Activated naive CD8-positive, alpha-beta T cell treated with anti-CD3 and anti-CD28 coated beads, Interleukin-2, amount 50 U/mL, for 24 hours (primary cell): ENCODE measurements around the gene TPM4.
"Not testable (repeated sequence)": the region's sequence is repeated elsewhere in the genome, so short reads cannot be mapped to it uniquely, and the experiment has no call there.

ENCODE experiments used
- ATAC-seq: fragments of 150-1000 bp; cut with Tn5 transposase; one replicate; pipeline ENCODE4 v1.10.0; 2021
- DNase-seq: peaks from one replicate; pipeline ENCODE4 v3.0.0; 2021
- H3K27ac Mint-ChIP-seq: one replicate; pipeline ENCODE4 v1.8.0; 2021; ENCODE audit warnings: mild to moderate bottlenecking, mixed read lengths
- H3K27me3 Mint-ChIP-seq: one replicate; pipeline ENCODE4 v1.8.0; 2021; ENCODE audit warnings: mixed read lengths
- H3K36me3 Mint-ChIP-seq: one replicate; pipeline ENCODE4 v1.8.0; 2021; ENCODE audit warnings: low read depth, mixed read lengths
- H3K4me1 Mint-ChIP-seq: one replicate; pipeline ENCODE4 v1.8.0; 2021; ENCODE audit warnings: mixed read lengths
- H3K4me3 Mint-ChIP-seq: one replicate; pipeline ENCODE4 v1.8.0; 2021; ENCODE audit warnings: mild to moderate bottlenecking, moderate library complexity, mixed read lengths
- H3K9me3 Mint-ChIP-seq: one replicate; pipeline ENCODE4 v1.8.0; 2021; ENCODE audit warnings: mixed read lengths

Gene TPM4

DNA sequence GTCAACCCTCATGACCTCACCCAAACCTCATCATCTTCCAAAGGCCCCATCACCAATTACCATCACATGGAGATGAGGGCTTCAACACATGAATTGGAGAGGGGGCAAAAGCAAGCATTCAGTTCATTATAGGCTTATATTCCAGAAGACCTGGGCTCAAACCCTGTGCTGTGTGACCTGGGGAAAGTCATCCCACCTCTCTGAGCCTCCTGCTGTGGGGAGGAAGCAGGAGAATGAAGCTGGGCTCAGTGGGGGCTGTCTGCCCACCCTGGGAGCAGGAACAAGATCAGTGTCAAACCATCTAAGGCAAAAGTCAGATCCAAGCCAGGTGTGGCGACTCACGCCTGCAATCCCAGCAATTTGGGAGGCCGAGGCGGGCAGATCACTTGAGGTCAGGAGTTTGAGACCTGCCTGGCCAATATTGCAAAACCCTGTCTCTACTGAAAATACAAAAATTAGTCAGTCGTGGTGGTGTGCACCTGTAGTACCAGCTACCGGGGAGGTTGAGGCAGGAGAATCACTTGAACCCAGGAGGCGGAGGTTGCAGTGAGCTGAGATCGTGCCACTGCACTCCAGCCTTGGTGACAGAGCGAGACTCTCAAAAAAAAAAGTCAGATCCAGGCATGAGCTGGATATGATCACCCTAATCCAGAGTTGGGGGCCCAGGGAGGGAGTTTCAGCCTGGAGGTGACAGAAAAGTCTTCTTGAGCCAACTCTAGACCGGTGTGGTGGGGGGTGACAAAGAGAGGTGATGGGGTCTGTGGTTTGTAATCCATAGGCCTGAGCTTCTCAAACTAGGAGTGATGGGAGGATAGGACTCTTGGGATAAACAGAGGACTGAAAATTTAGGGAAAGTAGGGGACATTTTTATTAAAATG lies 1.6 kb upstream of the TPM4 start:
- H3K4me3 Mint-ChIP-seq: peak overlapping the region; percentile 92

DNA sequence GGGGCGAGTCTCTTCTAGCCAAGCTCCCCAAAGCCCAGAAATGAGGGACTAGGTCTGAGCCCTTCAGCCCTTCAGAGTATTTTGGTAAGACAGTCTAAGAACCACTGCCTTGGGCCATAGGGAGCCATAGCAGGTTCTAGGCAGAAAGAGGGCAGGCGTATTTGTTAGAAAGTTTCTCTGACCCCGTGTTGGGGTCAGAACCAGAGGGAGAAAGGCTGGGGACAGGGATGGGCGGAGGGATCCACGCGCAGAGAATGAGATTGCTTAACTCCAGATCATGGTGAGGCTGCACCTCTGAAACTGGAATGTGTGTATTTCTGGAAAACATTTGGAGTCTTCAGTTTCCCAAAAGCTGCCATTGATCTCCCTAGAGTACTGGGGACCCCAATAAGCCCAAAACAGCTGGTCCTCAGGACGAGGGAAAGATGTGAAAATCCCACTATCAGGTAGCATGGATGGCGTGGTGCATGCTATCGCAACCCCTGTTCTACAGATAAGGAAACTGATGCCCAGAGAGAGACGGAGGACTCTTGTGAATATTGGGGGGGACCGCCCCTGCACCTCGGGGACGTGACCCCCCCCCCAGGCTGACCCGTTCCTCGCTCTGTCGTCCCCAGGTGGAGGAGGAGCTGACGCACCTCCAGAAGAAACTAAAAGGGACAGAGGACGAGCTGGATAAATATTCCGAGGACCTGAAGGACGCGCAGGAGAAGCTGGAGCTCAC lies 703 bp upstream of the TPM4 start:
- H3K4me3 Mint-ChIP-seq: peak overlapping the region; percentile 92
- no peaks in the 10 kb centered on the region for H3K9me3 Mint-ChIP-seq
- H3K4me1 Mint-ChIP-seq: peaks cover 66% of the 10 kb centered on the region
- no peak for DNase-seq
- ATAC-seq: no peak
- H3K27ac Mint-ChIP-seq: peak overlapping the region; percentile 77
- H3K36me3 Mint-ChIP-seq: peaks cover 26% of the 10 kb centered on the region
- H3K27me3 Mint-ChIP-seq: no peaks in the 10 kb centered on the region

More for the DNA sequence above, 1.6 kb upstream of the TPM4 start:
- ATAC-seq: no peak
- H3K4me1 Mint-ChIP-seq: peaks cover 58% of the 10 kb centered on the region
- no peaks in the 10 kb centered on the region for H3K27me3 Mint-ChIP-seq
- H3K9me3 Mint-ChIP-seq: no peaks in the 10 kb centered on the region
- H3K27ac Mint-ChIP-seq: peak overlapping the region; percentile 77
- DNase-seq: no peak
- H3K36me3 Mint-ChIP-seq: peaks cover 19% of the 10 kb centered on the region

- H3K27ac Mint-ChIP-seq: peak overlapping the region; percentile 97
- peak; percentile 45 for DNase-seq
- H3K4me1 Mint-ChIP-seq: peaks cover 79% of the 10 kb centered on the region
- no peaks in the 10 kb centered on the region for H3K27me3 Mint-ChIP-seq
- peak overlapping the region; percentile 92 for H3K4me3 Mint-ChIP-seq
- H3K36me3 Mint-ChIP-seq: peaks cover 39% of the 10 kb centered on the region
- ATAC-seq: no peak
- H3K9me3 Mint-ChIP-seq: no peaks in the 10 kb centered on the region
Observed at GRCh38 chr19:16076958-16077611, 790 bp downstream of the TPM4 start.

DNA sequence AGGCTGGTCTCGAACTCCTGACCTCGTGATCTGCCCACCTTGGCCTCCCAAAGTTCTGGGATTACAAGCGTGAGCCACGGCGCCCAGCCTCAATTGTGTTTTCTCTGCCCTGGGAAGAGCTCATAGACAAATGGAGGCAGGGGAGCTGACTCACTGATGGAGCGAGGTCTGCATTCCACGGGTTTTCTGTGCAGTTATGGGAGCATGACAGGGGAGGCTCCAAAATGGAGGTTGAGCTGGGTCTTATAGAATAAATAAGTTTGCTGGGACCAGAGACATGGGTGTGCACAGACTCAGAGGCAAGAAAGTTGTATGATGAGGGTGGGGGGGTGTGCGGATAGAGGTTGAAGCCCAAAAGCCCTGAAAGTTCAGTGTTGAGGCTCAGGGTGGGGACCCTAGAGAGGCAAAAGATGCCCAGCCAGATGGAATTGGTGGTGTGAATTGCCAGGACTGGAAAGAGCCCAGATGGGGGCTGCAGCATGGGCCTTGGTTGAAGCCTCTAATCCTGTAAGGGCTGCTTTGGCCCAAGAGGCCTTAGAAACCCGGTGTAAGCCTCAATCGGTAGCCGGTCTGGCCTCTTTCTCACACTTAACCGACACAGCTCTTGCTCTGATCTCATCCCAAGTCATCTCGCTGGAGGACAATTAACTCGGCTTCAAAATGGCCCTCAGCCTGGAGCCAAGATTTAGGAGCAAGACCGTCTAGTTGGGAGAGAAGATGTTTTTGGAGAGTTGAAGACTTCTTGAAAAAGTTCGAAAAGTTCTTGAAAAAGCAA lies 1.9 kb downstream of the TPM4 start:
- peak overlapping the region; percentile 97 for H3K27ac Mint-ChIP-seq
- ATAC-seq: no peak
- peaks cover 49% of the 10 kb centered on the region for H3K36me3 Mint-ChIP-seq
- H3K4me3 Mint-ChIP-seq: peak overlapping the region; percentile 92
- peak; percentile 36 for DNase-seq
- H3K27me3 Mint-ChIP-seq: no peaks in the 10 kb centered on the region
- H3K9me3 Mint-ChIP-seq: no peaks in the 10 kb centered on the region
- H3K4me1 Mint-ChIP-seq: peaks cover 81% of the 10 kb centered on the region

GRCh38 chr19:16078759-16079707 lies 2.7 kb downstream of the TPM4 start:
- peak overlapping the region; percentile 97 for H3K27ac Mint-ChIP-seq
- peak overlapping the region; percentile 92 for H3K4me3 Mint-ChIP-seq
- ATAC-seq (peak; percentile 67), DNase-seq (peak; percentile 46)
- no peaks in the 10 kb centered on the region for H3K27me3 Mint-ChIP-seq
- H3K9me3 Mint-ChIP-seq: no peaks in the 10 kb centered on the region
- peaks cover 79% of the 10 kb centered on the region for H3K4me1 Mint-ChIP-seq
- H3K36me3 Mint-ChIP-seq: peaks cover 53% of the 10 kb centered on the region

DNA sequence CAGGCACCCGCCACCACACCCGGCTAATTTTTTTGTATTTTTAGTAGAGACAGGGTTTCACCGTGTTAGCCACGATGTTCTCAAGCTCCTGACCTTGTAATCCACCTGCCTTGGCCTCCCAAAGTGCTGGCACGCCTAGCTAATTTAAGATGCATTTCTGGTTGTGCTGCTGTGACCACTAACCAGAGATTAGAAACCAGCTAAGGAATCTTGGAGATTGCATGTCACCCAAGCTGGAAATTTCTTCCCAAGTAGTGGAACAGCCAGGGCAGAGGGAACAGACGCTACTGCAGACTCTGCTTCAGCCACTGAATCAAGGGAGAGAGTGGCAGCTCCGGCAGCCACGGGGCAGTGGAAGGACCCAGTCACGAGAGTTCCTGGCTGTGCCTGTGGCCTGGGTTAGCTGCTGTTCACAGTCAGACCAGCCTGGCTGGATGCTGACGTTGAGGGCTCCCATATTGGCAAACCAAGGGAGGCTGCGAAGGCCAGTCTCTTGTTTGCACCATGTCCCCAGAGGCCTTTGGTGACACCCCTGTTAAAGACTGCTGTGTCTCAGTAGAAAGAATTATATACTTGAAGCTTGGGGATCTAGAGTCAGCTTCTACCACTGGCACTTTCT lies 7.9 kb downstream of the TPM4 start:
- no peak for DNase-seq
- Mint-ChIP-seq H3K27me3 (no peaks in the 10 kb centered on the region), H3K36me3 (peaks cover 78% of the 10 kb centered on the region), H3K4me3 (no peak overlapping the region), H3K9me3 (no peaks in the 10 kb centered on the region), H3K4me1 (peaks cover 75% of the 10 kb centered on the region), H3K27ac (no peak overlapping the region)
- no peak for ATAC-seq

DNA sequence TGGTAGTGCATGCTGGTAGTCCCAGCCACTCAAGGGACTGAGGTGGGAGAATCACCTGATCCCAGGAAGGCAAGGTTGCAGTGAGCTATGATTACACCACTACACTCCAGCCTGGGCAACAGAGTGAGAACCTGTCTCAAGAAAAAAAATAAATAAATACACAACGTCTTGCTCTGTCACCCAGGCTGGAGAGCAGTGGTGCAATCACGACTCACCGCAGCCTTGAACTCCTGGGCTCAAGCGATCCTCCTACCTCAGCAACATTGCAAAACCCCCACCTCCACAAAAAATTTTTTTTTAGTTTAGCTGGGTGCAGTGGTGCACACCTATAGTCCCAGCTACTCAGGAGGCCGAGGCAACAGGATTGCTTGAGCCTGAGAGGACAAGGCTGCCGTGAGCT lies 8.8 kb downstream of the TPM4 start:
- Mint-ChIP-seq H3K36me3 (peaks cover 79% of the 10 kb centered on the region), H3K9me3 (no peaks in the 10 kb centered on the region), H3K27ac (peak overlapping the region; percentile 89), H3K27me3 (no peaks in the 10 kb centered on the region), H3K4me1 (peaks cover 66% of the 10 kb centered on the region), H3K4me3 (peak overlapping the region; percentile 72)
- ATAC-seq (peak; percentile 25), DNase-seq (no peak)

DNA sequence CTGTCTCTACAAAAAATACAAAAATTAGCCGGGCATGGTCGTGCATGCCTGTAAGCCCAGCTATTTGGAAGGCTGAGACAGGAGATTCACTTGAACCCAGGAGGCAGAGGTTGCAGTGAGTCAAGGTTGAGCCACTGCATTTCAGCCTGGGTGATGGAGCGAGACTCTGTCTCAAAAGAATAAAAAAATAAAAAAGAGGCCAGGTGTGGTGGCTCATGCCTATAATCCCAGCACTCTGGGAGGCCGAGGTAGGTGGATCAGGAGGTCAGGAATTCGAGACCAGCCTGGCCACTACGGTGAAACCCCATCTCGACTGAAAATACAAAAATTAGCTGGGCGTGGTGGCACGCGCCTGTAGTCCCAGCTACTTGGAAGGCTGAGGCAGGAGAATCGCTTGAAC lies 11.1 kb downstream of the TPM4 start:
- H3K4me3 Mint-ChIP-seq, H3K27me3 Mint-ChIP-seq, H3K27ac Mint-ChIP-seq, H3K9me3 Mint-ChIP-seq, DNase-seq, ATAC-seq: not testable (repeated sequence)
- Mint-ChIP-seq H3K4me1 (peaks cover 43% of the 10 kb centered on the region), H3K36me3 (peaks cover 73% of the 10 kb centered on the region)

DNA sequence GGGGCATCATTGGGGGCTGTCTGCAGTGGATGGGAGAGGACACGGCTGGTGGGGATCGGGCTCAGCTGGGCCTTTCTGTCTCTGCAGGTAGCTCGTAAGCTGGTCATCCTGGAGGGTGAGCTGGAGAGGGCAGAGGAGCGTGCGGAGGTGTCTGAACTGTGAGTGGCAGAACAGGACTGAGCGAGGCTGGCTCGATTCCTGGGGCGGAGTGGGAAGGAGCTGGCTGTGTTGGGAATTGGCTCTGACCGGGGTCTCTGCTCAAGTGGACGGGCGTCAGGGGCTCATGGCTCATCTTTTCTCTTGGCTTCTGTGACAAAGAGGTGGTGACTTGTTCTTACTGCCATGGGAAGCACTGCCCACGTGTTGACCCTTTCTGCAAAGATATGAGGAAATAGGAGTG lies 11.6 kb downstream of the TPM4 start:
- peaks cover 37% of the 10 kb centered on the region for H3K4me1 Mint-ChIP-seq
- no peaks in the 10 kb centered on the region for H3K9me3 Mint-ChIP-seq
- H3K27me3 Mint-ChIP-seq: no peaks in the 10 kb centered on the region
- DNase-seq: no peak
- peak overlapping the region; percentile 31 for H3K27ac Mint-ChIP-seq
- no peak overlapping the region for H3K4me3 Mint-ChIP-seq
- peaks cover 71% of the 10 kb centered on the region for H3K36me3 Mint-ChIP-seq
- no peak for ATAC-seq

- H3K27ac Mint-ChIP-seq: peak overlapping the region; percentile 31
- no peak overlapping the region for H3K4me3 Mint-ChIP-seq
- DNase-seq (no peak), ATAC-seq (no peak)
- peaks cover 35% of the 10 kb centered on the region for H3K4me1 Mint-ChIP-seq
- peaks cover 70% of the 10 kb centered on the region for H3K36me3 Mint-ChIP-seq
- no peaks in the 10 kb centered on the region for H3K27me3 Mint-ChIP-seq
- H3K9me3 Mint-ChIP-seq: no peaks in the 10 kb centered on the region
Observed at GRCh38 chr19:16088351-16089009, 12.2 kb downstream of the TPM4 start.

- H3K27ac Mint-ChIP-seq: no peak overlapping the region
- peaks cover 75% of the 10 kb centered on the region for H3K36me3 Mint-ChIP-seq
- H3K27me3 Mint-ChIP-seq: no peaks in the 10 kb centered on the region
- no peak for ATAC-seq
- peaks cover 36% of the 10 kb centered on the region for H3K4me1 Mint-ChIP-seq
- no peaks in the 10 kb centered on the region for H3K9me3 Mint-ChIP-seq
- no peak for DNase-seq
- no peak overlapping the region for H3K4me3 Mint-ChIP-seq
Observed at GRCh38 chr19:16089010-16089846, 12.9 kb downstream of the TPM4 start.
